Mesothelial cell of epicardium (in vitro differentiated cells): ENCODE data around the gene SLAMF7. TPM values are rescaled to one million over a fixed set of nuclear protein-coding genes. Genes with fewer than 3 reads are reported as not detected.

Experiments
- DNase-seq, 2 experiments: peaks; one replicate each; pipeline ENCODE4 v3.0.0; 2021; ENCODE audit warnings: low spot score in 2 of 2; ENCODE audit not compliant: unreplicated experiment in 2 of 2
- H3K27ac Mint-ChIP-seq: 2 replicates; pipeline ENCODE4 v1.8.0; 2021; ENCODE audit warnings: mixed read lengths
- H3K27me3 Mint-ChIP-seq: 2 replicates; pipeline ENCODE4 v1.8.0; 2021; ENCODE audit warnings: low read depth, mixed read lengths
- H3K36me3 Mint-ChIP-seq: 2 replicates; pipeline ENCODE4 v1.8.0; 2021; ENCODE audit warnings: mixed read lengths
- H3K4me1 Mint-ChIP-seq: 2 replicates; pipeline ENCODE4 v1.8.0; 2021; ENCODE audit warnings: mixed read lengths
- H3K4me3 Mint-ChIP-seq: 2 replicates; pipeline ENCODE4 v1.8.0; 2021; ENCODE audit warnings: mild to moderate bottlenecking, moderate library complexity, mixed read lengths
- H3K9me3 Mint-ChIP-seq: 2 replicates; pipeline ENCODE4 v1.8.0; 2021; ENCODE audit warnings: mixed read lengths
- total RNA-seq: library from RNA; stranded (reverse); gene quantifications from 3 replicates; pipeline ENCODE4 v1.2.1, GENCODE V29; 2021
- TF ChIP-seq, protein P1 (sequence below): fragments of 200-600 bp; sonication (generic); IDR thresholded peaks from one replicate; pipeline ENCODE4 v1.5.0; 2021; ENCODE audit warnings: antibody characterized with exemption; ENCODE audit not compliant: unreplicated experiment

Gene SLAMF7
- total RNA-seq, 1 donor from 2014 or later, result not detected

GRCh38 chr1:160755911-160756848 is 17.1 kb downstream of the SLAMF7 start:
- no peak overlapping the region for H3K4me3 Mint-ChIP-seq
- peaks cover 8% of the 10 kb centered on the region for H3K9me3 Mint-ChIP-seq
- no peak overlapping the region for H3K27ac Mint-ChIP-seq
- TF ChIP-seq, protein P1, sequence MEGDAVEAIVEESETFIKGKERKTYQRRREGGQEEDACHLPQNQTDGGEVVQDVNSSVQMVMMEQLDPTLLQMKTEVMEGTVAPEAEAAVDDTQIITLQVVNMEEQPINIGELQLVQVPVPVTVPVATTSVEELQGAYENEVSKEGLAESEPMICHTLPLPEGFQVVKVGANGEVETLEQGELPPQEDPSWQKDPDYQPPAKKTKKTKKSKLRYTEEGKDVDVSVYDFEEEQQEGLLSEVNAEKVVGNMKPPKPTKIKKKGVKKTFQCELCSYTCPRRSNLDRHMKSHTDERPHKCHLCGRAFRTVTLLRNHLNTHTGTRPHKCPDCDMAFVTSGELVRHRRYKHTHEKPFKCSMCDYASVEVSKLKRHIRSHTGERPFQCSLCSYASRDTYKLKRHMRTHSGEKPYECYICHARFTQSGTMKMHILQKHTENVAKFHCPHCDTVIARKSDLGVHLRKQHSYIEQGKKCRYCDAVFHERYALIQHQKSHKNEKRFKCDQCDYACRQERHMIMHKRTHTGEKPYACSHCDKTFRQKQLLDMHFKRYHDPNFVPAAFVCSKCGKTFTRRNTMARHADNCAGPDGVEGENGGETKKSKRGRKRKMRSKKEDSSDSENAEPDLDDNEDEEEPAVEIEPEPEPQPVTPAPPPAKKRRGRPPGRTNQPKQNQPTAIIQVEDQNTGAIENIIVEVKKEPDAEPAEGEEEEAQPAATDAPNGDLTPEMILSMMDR, result no peak
- DNase-seq, result no peak
- H3K36me3 Mint-ChIP-seq, result no peaks in the 10 kb centered on the region
- H3K4me1 Mint-ChIP-seq, result peaks cover 21% of the 10 kb centered on the region
- peaks cover 5% of the 10 kb centered on the region for H3K27me3 Mint-ChIP-seq

GRCh38 chr1:160756849-160757201 is 17.8 kb downstream of the SLAMF7 start:
- H3K9me3 Mint-ChIP-seq, result peaks cover 9% of the 10 kb centered on the region
- peaks cover 21% of the 10 kb centered on the region for H3K4me1 Mint-ChIP-seq

GRCh38 chr1:160758521-160758920 is 19.5 kb downstream of the SLAMF7 start:
- H3K9me3 Mint-ChIP-seq, result peaks cover 9% of the 10 kb centered on the region
- peaks cover 4% of the 10 kb centered on the region for H3K4me1 Mint-ChIP-seq
- DNase-seq, result no peak
- H3K36me3 Mint-ChIP-seq, result no peaks in the 10 kb centered on the region
- H3K27me3 Mint-ChIP-seq, result no peaks in the 10 kb centered on the region
- no peak overlapping the region for H3K4me3 Mint-ChIP-seq
- TF ChIP-seq, protein P1, result no peak
- no peak overlapping the region for H3K27ac Mint-ChIP-seq

More at GRCh38 chr1:160756849-160757201, 17.8 kb downstream of the SLAMF7 start:
- Mint-ChIP-seq H3K27ac (no peak overlapping the region), H3K4me3 (no peak overlapping the region), H3K36me3 (no peaks in the 10 kb centered on the region), H3K27me3 (peaks cover 3% of the 10 kb centered on the region)
- no peak for DNase-seq
- TF ChIP-seq, protein P1, result no peak

- Mint-ChIP-seq H3K9me3 (peaks cover 9% of the 10 kb centered on the region), H3K36me3 (no peaks in the 10 kb centered on the region), H3K4me1 (no peaks in the 10 kb centered on the region), H3K4me3 (no peak overlapping the region), H3K27me3 (no peaks in the 10 kb centered on the region), H3K27ac (no peak overlapping the region)
- DNase-seq, result no peak
- TF ChIP-seq, protein P1, result no peak
These were observed 20.7 kb downstream of the SLAMF7 start for GRCh38 chr1:160759740-160760139.

DNA sequence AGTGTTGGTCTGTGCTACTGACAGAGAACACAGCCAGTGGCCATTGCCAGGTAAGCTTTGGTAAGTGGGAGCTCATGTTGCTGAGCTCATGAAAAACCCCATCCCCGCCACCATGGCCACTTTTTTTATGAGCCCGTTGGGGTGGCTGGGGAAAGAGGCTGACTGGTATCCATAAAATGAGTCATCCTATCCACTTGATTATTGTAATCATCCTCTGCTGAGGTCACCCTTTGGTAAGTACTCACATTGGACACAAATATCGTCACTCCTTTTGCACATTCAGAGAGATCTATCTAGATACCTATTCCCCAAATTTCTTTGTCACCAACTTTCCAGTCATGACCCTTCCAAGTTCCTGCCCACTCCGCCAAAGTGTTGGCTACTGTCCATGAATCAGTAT is 22.0 kb downstream of the SLAMF7 start:
- H3K27ac Mint-ChIP-seq, result no peak overlapping the region
- H3K36me3 Mint-ChIP-seq, result no peaks in the 10 kb centered on the region
- peaks cover 15% of the 10 kb centered on the region for H3K9me3 Mint-ChIP-seq
- H3K4me3 Mint-ChIP-seq, result no peak overlapping the region
- no peaks in the 10 kb centered on the region for H3K27me3 Mint-ChIP-seq
- DNase-seq, result no peak
- no peaks in the 10 kb centered on the region for H3K4me1 Mint-ChIP-seq
- TF ChIP-seq, protein P1, result no peak
